ENCODE measurements around the gene CYP1B1.

DNA sequence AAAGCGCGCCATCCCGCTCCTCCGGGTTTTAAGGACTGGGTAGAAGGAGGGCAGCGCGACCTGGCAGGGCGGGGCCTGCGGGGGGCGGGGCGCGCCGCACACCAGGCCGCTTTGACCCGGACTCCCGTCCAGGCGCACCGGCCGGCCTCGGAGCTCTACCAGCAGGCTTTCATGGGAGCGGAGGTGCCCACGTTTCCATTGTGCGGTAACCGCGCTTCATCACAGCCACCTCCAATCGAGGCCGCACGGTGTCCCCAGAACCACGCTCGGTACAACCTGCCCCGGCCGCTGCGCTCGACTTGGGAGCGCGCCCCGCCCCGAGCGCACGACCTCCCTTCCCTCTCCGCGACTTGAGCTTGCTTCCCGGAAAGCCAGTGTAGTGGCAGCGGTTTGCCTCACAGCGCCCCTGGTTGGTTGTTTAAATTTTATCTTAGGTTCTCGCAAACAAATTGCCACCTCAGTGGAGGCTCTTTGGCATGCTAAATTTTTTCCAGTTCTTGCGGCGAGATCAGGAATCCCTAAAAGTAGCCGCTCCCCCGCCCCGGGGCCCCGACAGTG is 280 bp upstream of the CYP1B1 start:
- TF ChIP-seq, protein P1, sequence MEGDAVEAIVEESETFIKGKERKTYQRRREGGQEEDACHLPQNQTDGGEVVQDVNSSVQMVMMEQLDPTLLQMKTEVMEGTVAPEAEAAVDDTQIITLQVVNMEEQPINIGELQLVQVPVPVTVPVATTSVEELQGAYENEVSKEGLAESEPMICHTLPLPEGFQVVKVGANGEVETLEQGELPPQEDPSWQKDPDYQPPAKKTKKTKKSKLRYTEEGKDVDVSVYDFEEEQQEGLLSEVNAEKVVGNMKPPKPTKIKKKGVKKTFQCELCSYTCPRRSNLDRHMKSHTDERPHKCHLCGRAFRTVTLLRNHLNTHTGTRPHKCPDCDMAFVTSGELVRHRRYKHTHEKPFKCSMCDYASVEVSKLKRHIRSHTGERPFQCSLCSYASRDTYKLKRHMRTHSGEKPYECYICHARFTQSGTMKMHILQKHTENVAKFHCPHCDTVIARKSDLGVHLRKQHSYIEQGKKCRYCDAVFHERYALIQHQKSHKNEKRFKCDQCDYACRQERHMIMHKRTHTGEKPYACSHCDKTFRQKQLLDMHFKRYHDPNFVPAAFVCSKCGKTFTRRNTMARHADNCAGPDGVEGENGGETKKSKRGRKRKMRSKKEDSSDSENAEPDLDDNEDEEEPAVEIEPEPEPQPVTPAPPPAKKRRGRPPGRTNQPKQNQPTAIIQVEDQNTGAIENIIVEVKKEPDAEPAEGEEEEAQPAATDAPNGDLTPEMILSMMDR (IDR thresholded peaks at IDR 0.05) = peak; percentile 1 to 36
- TF ChIP-seq POLR2A (IDR thresholded peaks at IDR 0.05) (no peak), POLR2AphosphoS5 (IDR thresholded peaks at IDR 0.05) (no peak), EP300 (IDR thresholded peaks at IDR 0.05) (no peak)

All from suprapubic skin (tissue), 4 donors.